ENCODE measurements around the gene UBE2D2. TPM values are rescaled to one million over a fixed set of nuclear protein-coding genes. Genes with fewer than 3 reads are reported as not detected.
"Not testable (repeated sequence)": the region's sequence is repeated elsewhere in the genome, so short reads cannot be mapped to it uniquely, and the experiment has no call there.

The UBE2D2 gene
- polyA plus RNA-seq, 1 donor: 125 TPM

- not testable (repeated sequence) for H3K36me3 ChIP-seq (ENCODE audit: control insufficient read depth, insufficient read depth, low read length); DNase-seq; H3K4me3 ChIP-seq (ENCODE audit: low read length); H3K4me1 ChIP-seq (ENCODE audit: control insufficient read depth, insufficient read depth, low read length); H3K27ac ChIP-seq (ENCODE audit: low read length); H3K27me3 ChIP-seq (ENCODE audit: control insufficient read depth, insufficient read depth, low read length); H3K9me3 ChIP-seq (ENCODE audit: control insufficient read depth, low read depth, low read length)
- WGBS (ENCODE audit: insufficient coverage, low lambda C conversion rate): 95% methylated on average over 3 of the region's 6 CpGs
Observed at GRCh38 chr5:139546593-139546992, 14.5 kb upstream of the UBE2D2 start.

GRCh38 chr5:139549162-139549894 lies 11.8 kb upstream of the UBE2D2 start:
- Histone ChIP-seq H3K27ac (ENCODE audit: low read length) (no peak overlapping the region), H3K36me3 (ENCODE audit: control insufficient read depth, insufficient read depth, low read length) (no peaks in the 10 kb centered on the region), H3K4me1 (ENCODE audit: control insufficient read depth, insufficient read depth, low read length) (no peaks in the 10 kb centered on the region), H3K9me3 (ENCODE audit: control insufficient read depth, low read depth, low read length) (peaks cover 8% of the 10 kb centered on the region), H3K4me3 (ENCODE audit: low read length) (no peak overlapping the region), H3K27me3 (ENCODE audit: control insufficient read depth, insufficient read depth, low read length) (no peaks in the 10 kb centered on the region)
- no peak for DNase-seq
- WGBS (ENCODE audit: insufficient coverage, low lambda C conversion rate): no CpG with 5 or more reads among the region's 49 CpGs

- not testable (repeated sequence) for DNase-seq; H3K27me3 ChIP-seq (ENCODE audit: control insufficient read depth, insufficient read depth, low read length); H3K36me3 ChIP-seq (ENCODE audit: control insufficient read depth, insufficient read depth, low read length); H3K27ac ChIP-seq (ENCODE audit: low read length); H3K9me3 ChIP-seq (ENCODE audit: control insufficient read depth, low read depth, low read length); H3K4me1 ChIP-seq (ENCODE audit: control insufficient read depth, insufficient read depth, low read length); H3K4me3 ChIP-seq (ENCODE audit: low read length)
- no CpG with 5 or more reads among the region's 12 CpGs for WGBS (ENCODE audit: insufficient coverage, low lambda C conversion rate)
Observed at GRCh38 chr5:139550051-139550872, 10.9 kb upstream of the UBE2D2 start.

- no CpG with 5 or more reads among the region's 2 CpGs for WGBS (ENCODE audit: insufficient coverage, low lambda C conversion rate)
- H3K4me1 ChIP-seq (ENCODE audit: control insufficient read depth, insufficient read depth, low read length): no peaks in the 10 kb centered on the region
- DNase-seq: no peak
- H3K27ac ChIP-seq (ENCODE audit: low read length): no peak overlapping the region
- H3K4me3 ChIP-seq (ENCODE audit: low read length): no peak overlapping the region
- H3K9me3 ChIP-seq (ENCODE audit: control insufficient read depth, low read depth, low read length): peaks cover 8% of the 10 kb centered on the region
- H3K36me3 ChIP-seq (ENCODE audit: control insufficient read depth, insufficient read depth, low read length): no peaks in the 10 kb centered on the region
- H3K27me3 ChIP-seq (ENCODE audit: control insufficient read depth, insufficient read depth, low read length): no peaks in the 10 kb centered on the region
Observed at GRCh38 chr5:139551191-139551889, 9.8 kb upstream of the UBE2D2 start.

- DNase-seq: no peak
Observed at GRCh38 chr5:139552893-139553575, 8.1 kb upstream of the UBE2D2 start.

DNA sequence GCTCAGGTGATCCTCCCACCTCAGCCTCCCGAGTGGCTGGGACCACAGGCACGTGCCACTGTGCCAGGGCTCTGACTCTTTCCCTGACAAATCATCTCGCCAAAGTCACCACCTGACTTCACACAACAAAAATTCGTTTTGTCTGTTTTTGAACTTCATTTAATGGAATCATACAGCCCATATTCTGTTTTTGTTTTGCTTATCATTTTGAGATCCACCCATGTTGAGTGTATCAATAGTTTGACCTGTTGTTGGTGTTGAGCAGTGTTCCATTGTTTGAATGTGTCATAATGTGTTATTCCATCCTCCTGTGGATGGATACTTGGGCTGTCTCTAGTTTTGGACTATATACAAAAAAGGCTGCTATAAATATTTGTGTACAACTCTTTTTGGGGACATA lies 6.9 kb upstream of the UBE2D2 start:
- Histone ChIP-seq H3K27me3 (ENCODE audit: control insufficient read depth, insufficient read depth, low read length) (no peaks in the 10 kb centered on the region), H3K36me3 (ENCODE audit: control insufficient read depth, insufficient read depth, low read length) (no peaks in the 10 kb centered on the region), H3K4me1 (ENCODE audit: control insufficient read depth, insufficient read depth, low read length) (no peaks in the 10 kb centered on the region), H3K4me3 (ENCODE audit: low read length) (no peak overlapping the region), H3K27ac (ENCODE audit: low read length) (no peak overlapping the region), H3K9me3 (ENCODE audit: control insufficient read depth, low read depth, low read length) (peaks cover 4% of the 10 kb centered on the region)
- DNase-seq: no peak
- 100% methylated on average over 2 of the region's 4 CpGs for WGBS (ENCODE audit: insufficient coverage, low lambda C conversion rate)

More at GRCh38 chr5:139552893-139553575, 8.1 kb upstream of the UBE2D2 start:
- Histone ChIP-seq H3K27ac (ENCODE audit: low read length) (no peak overlapping the region), H3K27me3 (ENCODE audit: control insufficient read depth, insufficient read depth, low read length) (no peaks in the 10 kb centered on the region), H3K4me3 (ENCODE audit: low read length) (no peak overlapping the region), H3K36me3 (ENCODE audit: control insufficient read depth, insufficient read depth, low read length) (no peaks in the 10 kb centered on the region), H3K9me3 (ENCODE audit: control insufficient read depth, low read depth, low read length) (peaks cover 8% of the 10 kb centered on the region), H3K4me1 (ENCODE audit: control insufficient read depth, insufficient read depth, low read length) (no peaks in the 10 kb centered on the region)
- 100% methylated on average over 1 of the region's 11 CpGs for WGBS (ENCODE audit: insufficient coverage, low lambda C conversion rate)

- 69% methylated on average over 2 of the region's 2 CpGs for WGBS (ENCODE audit: insufficient coverage, low lambda C conversion rate)
- H3K4me1 ChIP-seq (ENCODE audit: control insufficient read depth, insufficient read depth, low read length): peaks cover 4% of the 10 kb centered on the region
Observed at GRCh38 chr5:139557811-139558210, 3.3 kb upstream of the UBE2D2 start.

GRCh38 chr5:139561655-139562451 lies 714 bp downstream of the UBE2D2 start:
- 0% methylated on average over 1 of the region's 57 CpGs for WGBS (ENCODE audit: insufficient coverage, low lambda C conversion rate)
- Histone ChIP-seq H3K9me3 (ENCODE audit: control insufficient read depth, low read depth, low read length) (peaks cover 3% of the 10 kb centered on the region), H3K4me1 (ENCODE audit: control insufficient read depth, insufficient read depth, low read length) (peaks cover 10% of the 10 kb centered on the region), H3K27ac (ENCODE audit: low read length) (peak overlapping the region; percentile 97), H3K36me3 (ENCODE audit: control insufficient read depth, insufficient read depth, low read length) (peaks cover 10% of the 10 kb centered on the region), H3K27me3 (ENCODE audit: control insufficient read depth, insufficient read depth, low read length) (no peaks in the 10 kb centered on the region), H3K4me3 (ENCODE audit: low read length) (peak overlapping the region; percentile 90)
- DNase-seq: peak; percentile 33 to 80

More at GRCh38 chr5:139557811-139558210, 3.3 kb upstream of the UBE2D2 start:
- no peaks in the 10 kb centered on the region for H3K27me3 ChIP-seq (ENCODE audit: control insufficient read depth, insufficient read depth, low read length)
- H3K9me3 ChIP-seq (ENCODE audit: control insufficient read depth, low read depth, low read length): peaks cover 3% of the 10 kb centered on the region
- H3K27ac ChIP-seq (ENCODE audit: low read length): no peak overlapping the region
- H3K4me3 ChIP-seq (ENCODE audit: low read length): no peak overlapping the region
- DNase-seq: no peak
- H3K36me3 ChIP-seq (ENCODE audit: control insufficient read depth, insufficient read depth, low read length): no peaks in the 10 kb centered on the region

- Histone ChIP-seq H3K27me3 (ENCODE audit: control insufficient read depth, insufficient read depth, low read length) (no peaks in the 10 kb centered on the region), H3K27ac (ENCODE audit: low read length) (peak overlapping the region; percentile 97), H3K9me3 (ENCODE audit: control insufficient read depth, low read depth, low read length) (peaks cover 3% of the 10 kb centered on the region), H3K4me3 (ENCODE audit: low read length) (peak overlapping the region; percentile 90), H3K4me1 (ENCODE audit: control insufficient read depth, insufficient read depth, low read length) (peaks cover 10% of the 10 kb centered on the region), H3K36me3 (ENCODE audit: control insufficient read depth, insufficient read depth, low read length) (peaks cover 10% of the 10 kb centered on the region)
- WGBS (ENCODE audit: insufficient coverage, low lambda C conversion rate): 60% methylated on average over 1 of the region's 5 CpGs
- peak in 1 of 2 donors; percentile 25 for DNase-seq
Observed at GRCh38 chr5:139562847-139563246, 1.7 kb downstream of the UBE2D2 start.

Data from large intestine (tissue), 3 donors.